HG03520 (cell line): ENCODE results near the gene SEC16A.
A peak's percentile ranks its signal among the peaks of the same experiment; 100 is the strongest.
"Not testable (repeated sequence)": the region's sequence is repeated elsewhere in the genome, so short reads cannot be mapped to it uniquely, and the experiment has no call there.

Experiments
- ATAC-seq: cut with Tn5 transposase; IDR thresholded peaks from one replicate; pipeline ENCODE4 v1.9.1; 2021; ENCODE audit warnings: mild to moderate bottlenecking, moderate library complexity; ENCODE audit not compliant: unreplicated experiment

SEC16A gene

DNA sequence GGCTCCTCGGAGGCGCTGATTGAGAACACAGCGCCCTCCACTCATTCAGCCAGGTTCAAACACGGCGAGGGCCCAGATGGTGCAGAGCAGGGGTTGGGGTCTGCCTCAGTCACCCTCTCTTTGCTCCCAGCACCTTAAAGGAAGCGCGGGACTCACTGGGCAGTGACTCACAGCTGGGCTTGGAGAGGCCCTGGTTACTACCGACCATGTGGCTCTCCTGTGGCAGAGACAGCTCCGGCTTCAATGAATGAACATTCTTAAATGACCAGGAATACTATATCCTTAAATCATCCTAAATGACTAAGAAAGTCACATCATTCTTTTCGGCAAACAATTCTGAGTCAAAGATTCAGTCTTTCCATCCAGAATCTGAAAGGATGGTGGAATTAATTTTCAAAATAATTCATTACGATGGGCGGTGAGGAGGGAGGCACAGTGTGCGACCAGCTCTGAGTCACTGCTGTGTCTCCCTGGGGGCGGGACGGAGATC, 41.6 kb downstream of the SEC16A start:
- ATAC-seq: no peak

GRCh38 chr9:136439481-136440408, 43.1 kb downstream of the SEC16A start, which contains the start of gene INPP5E:
Gene INPP5E (minus strand): TSS chr9:136439845. CDS start chr9:136439419, 426 bp downstream.
- peak; percentile 66 for ATAC-seq

DNA sequence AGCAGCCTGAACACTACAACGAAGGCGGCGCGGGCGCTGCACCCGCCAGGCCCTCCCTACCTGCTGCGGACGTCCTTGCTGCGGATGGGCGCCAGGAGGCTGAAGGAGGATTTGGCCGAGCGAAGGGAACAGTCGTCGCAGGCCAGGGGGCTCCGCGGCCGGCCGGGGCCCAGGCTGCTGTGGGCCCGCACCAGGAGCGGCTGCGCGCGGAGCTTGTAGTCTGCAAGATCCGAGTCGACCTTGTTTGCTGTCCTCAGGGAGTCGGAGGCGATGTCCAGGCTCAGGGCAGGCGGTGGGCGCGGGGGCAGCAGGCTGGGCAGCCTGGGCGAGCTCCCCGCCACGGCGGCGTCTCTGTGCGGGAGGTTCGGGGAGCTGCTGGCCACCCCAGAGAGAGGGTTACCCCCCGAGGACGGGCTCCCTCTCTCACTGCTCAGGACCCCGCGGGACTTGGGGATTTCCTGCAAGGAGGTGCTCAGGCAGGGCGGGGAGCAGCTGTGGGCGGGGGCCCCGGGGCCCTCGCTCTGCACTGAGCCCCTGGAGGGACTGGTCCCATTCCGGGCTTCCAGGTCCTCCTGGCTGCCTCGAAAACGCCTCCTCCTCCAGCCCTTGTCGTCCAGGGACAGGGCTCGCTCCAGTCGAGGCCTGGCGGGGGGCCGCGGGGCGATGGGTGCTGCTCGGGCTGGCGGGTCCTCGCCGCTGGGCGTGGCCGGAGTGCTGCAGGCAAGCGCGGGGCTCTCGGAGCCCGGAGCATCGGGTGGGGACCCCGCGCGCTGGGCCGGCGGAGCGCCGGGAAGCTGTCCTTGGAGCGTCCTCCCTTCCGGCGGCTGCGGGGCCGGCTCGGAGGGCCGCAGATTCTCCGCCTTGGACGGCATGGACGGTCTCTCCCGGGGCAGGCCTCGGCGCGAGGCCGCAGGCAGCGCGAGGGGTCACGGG, 44.0 kb downstream of the SEC16A start:
- peak; percentile 44 for ATAC-seq

DNA sequence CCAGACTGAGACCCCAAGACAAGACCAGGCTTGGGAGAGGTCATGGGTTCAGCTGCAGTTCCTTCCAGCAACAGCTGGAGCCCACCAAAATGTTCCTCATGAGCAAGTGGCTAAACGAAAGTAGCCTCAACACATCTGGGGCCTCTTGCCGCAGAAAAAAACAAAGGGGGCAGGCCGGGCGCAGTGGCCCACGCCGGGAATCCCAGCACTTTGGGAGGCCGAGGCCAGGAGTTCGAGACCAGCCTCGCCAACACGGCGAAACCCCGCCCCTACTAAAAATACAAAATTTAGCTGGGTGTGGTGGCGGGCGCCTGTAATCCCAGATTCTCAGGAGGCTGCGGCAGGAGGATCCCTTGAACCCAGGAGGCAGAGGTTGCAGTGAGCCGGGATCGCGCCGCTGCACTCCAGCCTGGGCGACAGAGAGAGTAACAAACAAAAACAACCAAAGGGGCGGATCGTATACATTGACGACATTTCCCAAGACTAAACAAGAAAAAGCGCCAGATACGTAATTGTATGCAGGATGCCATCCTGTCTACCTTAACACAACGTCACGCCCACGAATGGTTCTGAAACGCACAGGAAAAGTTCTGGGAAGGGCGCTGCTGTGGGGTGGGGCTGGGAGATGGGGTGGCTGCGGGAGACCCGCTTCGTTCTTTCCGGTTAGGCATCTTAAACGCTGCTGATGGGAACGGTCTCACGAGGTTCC, 44.8 kb downstream of the SEC16A start:
- ATAC-seq: no peak

DNA sequence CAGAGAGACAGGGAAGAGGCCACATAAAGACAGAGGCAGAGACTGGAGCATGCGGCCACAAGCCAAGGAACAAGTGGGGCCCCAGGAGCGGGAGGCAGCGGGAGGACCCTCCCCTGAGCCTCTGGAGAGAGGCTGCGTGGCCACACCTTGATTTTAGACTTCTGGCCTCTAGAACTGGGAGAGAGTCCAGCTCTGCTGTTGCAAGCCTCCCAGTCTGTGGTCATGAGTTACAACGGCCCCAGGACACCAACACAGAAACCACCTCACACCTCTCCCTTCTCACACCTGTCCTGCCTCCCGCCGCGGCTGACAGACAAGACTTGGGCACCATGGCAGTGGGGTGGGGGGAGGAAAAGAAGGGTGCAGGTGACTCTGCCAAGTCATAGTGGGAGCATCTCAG, 45.4 kb downstream of the SEC16A start:
- no peak for ATAC-seq

DNA sequence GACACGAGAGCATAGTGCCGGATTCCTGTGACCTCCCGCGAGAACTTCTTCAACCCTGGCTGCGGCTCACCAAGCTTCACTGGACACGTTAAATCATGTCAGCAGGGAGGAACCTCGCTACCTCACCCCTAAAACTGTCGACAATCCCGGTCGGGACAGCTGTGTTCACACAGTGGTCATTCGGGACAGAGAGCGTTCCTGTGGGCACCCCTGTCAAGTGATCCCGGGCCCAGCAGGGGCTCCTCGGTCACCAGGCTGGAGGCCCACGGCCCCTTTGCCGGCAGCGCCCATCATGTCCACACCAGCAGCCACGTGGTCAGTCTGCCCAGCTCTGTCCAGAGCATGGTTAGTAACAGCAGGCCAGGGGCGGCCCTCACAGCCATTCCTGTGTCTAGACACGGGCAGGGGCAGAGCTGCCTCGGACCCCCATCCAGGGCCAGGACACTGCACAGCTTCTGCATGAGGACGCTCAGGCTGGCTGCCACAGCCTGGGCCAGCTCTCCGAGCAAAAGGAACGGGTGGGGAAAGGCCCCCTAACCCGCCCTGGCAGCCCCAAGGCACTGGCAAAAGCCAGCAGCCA, 46.7 kb downstream of the SEC16A start:
- no peak for ATAC-seq

DNA sequence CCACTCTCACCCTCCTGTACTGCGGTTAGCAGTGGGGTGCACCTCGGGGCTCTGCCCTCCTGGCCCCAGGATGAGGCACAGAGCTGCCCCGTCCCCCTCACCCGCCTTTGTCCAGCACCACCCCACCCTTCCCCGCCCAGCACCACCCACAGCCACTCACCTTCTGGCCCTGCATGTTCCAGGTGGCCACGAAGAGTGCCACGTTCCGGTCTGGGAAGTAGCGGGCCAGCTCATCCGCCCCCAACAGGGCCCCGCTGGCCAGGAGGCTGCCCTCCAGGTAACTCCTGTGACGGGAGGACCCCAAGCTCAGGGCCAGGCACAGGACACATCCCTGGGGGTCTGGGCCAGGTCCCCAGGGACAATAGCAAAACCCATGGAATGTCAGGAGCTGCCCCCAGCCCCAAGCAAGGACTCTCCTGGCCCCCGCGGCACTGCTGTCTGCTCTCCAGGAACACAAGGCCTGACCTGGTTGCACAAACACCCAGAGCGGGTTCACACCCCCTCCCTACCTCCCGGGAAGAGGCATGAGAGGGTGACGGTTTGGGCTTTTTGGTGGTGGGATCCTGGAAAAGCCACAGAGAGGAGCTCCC, 48.2 kb downstream of the SEC16A start:
- ATAC-seq: no peak

- ATAC-seq: no peak
Observed at GRCh38 chr9:136433849-136434579, 48.8 kb downstream of the SEC16A start.

DNA sequence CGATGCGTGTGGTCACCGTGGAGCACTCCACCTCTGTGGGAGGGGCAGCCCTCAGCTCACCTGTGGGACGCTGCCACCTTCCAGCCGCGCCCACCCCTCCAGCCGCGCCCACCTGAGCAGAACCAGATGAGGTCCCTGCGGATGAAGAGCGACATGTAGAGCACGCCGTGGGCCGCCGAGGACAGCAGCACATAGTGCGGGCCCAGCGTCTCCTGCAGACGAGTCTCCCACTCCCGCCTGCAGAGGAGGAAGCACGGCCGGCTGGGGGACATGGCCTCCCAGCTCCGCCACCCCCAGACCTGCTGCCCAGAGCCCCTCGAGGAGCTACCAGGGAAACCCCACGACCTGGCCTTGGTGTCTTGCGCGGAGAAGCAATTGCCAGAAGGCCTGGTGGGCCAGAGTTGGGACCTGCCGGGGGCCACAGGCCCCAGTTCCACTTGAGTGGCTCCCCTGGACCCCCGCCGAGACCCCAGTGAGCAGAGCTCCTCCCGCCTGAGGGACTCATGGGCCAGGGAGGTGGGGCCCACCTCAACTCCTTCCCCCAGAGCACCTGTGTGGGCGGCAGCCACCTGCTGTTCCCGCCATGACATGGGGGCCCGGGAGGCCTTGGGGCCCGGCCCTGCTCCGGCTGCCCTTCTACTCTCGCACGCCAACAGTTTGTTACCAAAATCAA, 49.7 kb downstream of the SEC16A start:
- no peak for ATAC-seq

- no peak for ATAC-seq
Observed at GRCh38 chr9:136432591-136432990, 50.2 kb downstream of the SEC16A start.

- ATAC-seq: no peak
Observed at GRCh38 chr9:136431782-136432350, 51.0 kb downstream of the SEC16A start.

GRCh38 chr9:136430588-136431234, 52.1 kb downstream of the SEC16A start:
- no peak for ATAC-seq

- no peak for ATAC-seq
Observed at GRCh38 chr9:136429683-136430491, 53.0 kb downstream of the SEC16A start.

- no peak for ATAC-seq
Observed at GRCh38 chr9:136429075-136429628, 53.7 kb downstream of the SEC16A start.

- ATAC-seq: no peak
Observed at GRCh38 chr9:136426787-136427186, 56.1 kb downstream of the SEC16A start.

GRCh38 chr9:136425367-136425766, 57.5 kb downstream of the SEC16A start:
- ATAC-seq: not testable (repeated sequence)
